Lower leg skin (tissue), 3 donors: ENCODE results near the gene CES2.

Experiments used
- CTCF ChIP-seq, 3 donors: fragments of 450-650 bp; IDR thresholded peaks; one replicate each; pipeline ENCODE4 v1.5.1; 2016; ENCODE audit warnings: antibody characterized with exemption in 3 of 3, mild to moderate bottlenecking in 3 of 3, moderate library complexity in 2 of 3
- POLR2A ChIP-seq, 2 donors: fragments of 450-650 bp; IDR thresholded peaks; one replicate each; pipeline ENCODE4 v1.6.1; 2016 to 2017; ENCODE audit warnings: antibody characterized with exemption in 2 of 2, mild to moderate bottlenecking in 1 of 2, moderate library complexity in 1 of 2

DNA sequence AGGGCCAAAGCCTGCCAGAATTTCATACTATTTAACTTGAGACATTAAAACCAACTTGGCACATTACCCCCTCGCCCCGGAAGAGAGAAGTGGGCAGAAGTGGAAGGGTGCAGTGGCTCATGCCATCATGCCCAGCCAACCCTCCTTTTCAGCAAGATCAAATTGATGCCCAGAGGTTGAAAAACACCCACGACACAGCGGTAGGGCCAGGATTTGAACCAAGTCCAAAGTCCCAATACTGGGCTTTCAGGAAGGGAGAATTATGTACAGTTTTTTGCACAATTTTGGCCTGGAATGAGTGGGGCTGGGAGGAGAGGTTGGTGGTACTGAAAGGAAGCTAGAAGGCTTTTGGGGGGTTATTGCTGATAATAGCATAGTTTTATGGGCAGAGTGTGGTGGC lies 44.0 kb upstream of the CES2 start:
- no peak for TF ChIP-seq POLR2A (IDR thresholded peaks at IDR 0.05)
- no peak for TF ChIP-seq CTCF (IDR thresholded peaks at IDR 0.05)
